Measurements from ENCODE around the gene IKBKE. TPM values are rescaled to one million over a fixed set of nuclear protein-coding genes. Genes with fewer than 3 reads are reported as not detected.

IKBKE gene
- total and polyA plus RNA-seq, 2 donors from 2014 or later: 3.4 to 14.5 TPM

- H3K27ac ChIP-seq (ENCODE audit: low read depth in 2 of 2, low read length in 2 of 2): no peak overlapping the region
- H3K27me3 ChIP-seq (ENCODE audit: control insufficient read depth, insufficient read depth, low read length): no peaks in the 10 kb centered on the region
- no peaks in the 10 kb centered on the region for H3K9me3 ChIP-seq (ENCODE audit: control insufficient read depth in 2 of 3, insufficient read depth in 1 of 3, low read length in 3 of 3)
- peaks cover 0 to 4% (median 0%) of the 10 kb centered on the region in 3 donors for H3K4me1 ChIP-seq (ENCODE audit: control insufficient read depth in 2 of 3, insufficient read depth in 2 of 3, low read depth in 1 of 3, low read length in 3 of 3)
- no peak for TF ChIP-seq CTCF (IDR thresholded peaks at IDR 0.05; ENCODE audit: borderline replicate concordance, extremely low read depth, insufficient read depth)
- no peak overlapping the region for H3K4me3 ChIP-seq (ENCODE audit: low read length in 3 of 3)
- FAIRE-seq: no peak
- no peak overlapping the region for H3K9ac ChIP-seq (ENCODE audit: low read length in 3 of 3)
- no peaks in the 10 kb centered on the region for H3K36me3 ChIP-seq (ENCODE audit: control insufficient read depth in 2 of 3, insufficient read depth in 3 of 3, low read length in 3 of 3)
- no peak for DNase-seq
- intact Hi-C loops (cut with DNase I): no loop called here
Measured at GRCh38 chr1:206526064-206526911, 56.0 kb downstream of the IKBKE start.

GRCh38 chr1:206529425-206529824, 59.1 kb downstream of the IKBKE start:
- Histone ChIP-seq H3K27ac (ENCODE audit: low read depth in 2 of 2, low read length in 2 of 2) (no peak overlapping the region), H3K4me3 (ENCODE audit: low read length in 3 of 3) (no peak overlapping the region), H3K4me1 (ENCODE audit: control insufficient read depth in 2 of 3, insufficient read depth in 2 of 3, low read depth in 1 of 3, low read length in 3 of 3) (peaks cover 0 to 4% (median 0%) of the 10 kb centered on the region in 3 donors), H3K9ac (ENCODE audit: low read length in 3 of 3) (no peak overlapping the region), H3K36me3 (ENCODE audit: control insufficient read depth in 2 of 3, insufficient read depth in 3 of 3, low read length in 3 of 3) (no peaks in the 10 kb centered on the region), H3K9me3 (ENCODE audit: control insufficient read depth in 2 of 3, insufficient read depth in 1 of 3, low read length in 3 of 3) (no peaks in the 10 kb centered on the region), H3K27me3 (ENCODE audit: control insufficient read depth, insufficient read depth, low read length) (no peaks in the 10 kb centered on the region)
- no peak for DNase-seq
- FAIRE-seq: no peak
- intact Hi-C loops (cut with DNase I): no loop called here
- TF ChIP-seq CTCF (IDR thresholded peaks at IDR 0.05; ENCODE audit: borderline replicate concordance, extremely low read depth, insufficient read depth): no peak

- TF ChIP-seq CTCF (IDR thresholded peaks at IDR 0.05; ENCODE audit: borderline replicate concordance, extremely low read depth, insufficient read depth): no peak
- no peak overlapping the region for H3K4me3 ChIP-seq (ENCODE audit: low read length in 3 of 3)
- no peak overlapping the region for H3K27ac ChIP-seq (ENCODE audit: low read depth in 2 of 2, low read length in 2 of 2)
- H3K36me3 ChIP-seq (ENCODE audit: control insufficient read depth in 2 of 3, insufficient read depth in 3 of 3, low read length in 3 of 3): no peaks in the 10 kb centered on the region
- no peaks in the 10 kb centered on the region for H3K9me3 ChIP-seq (ENCODE audit: control insufficient read depth in 2 of 3, insufficient read depth in 1 of 3, low read length in 3 of 3)
- H3K4me1 ChIP-seq (ENCODE audit: control insufficient read depth in 2 of 3, insufficient read depth in 2 of 3, low read depth in 1 of 3, low read length in 3 of 3): no peaks in the 10 kb centered on the region
- no peaks in the 10 kb centered on the region for H3K27me3 ChIP-seq (ENCODE audit: control insufficient read depth, insufficient read depth, low read length)
- intact Hi-C loops (cut with DNase I): no loop called here
- DNase-seq (no peak), FAIRE-seq (no peak)
- H3K9ac ChIP-seq (ENCODE audit: low read length in 3 of 3): no peak overlapping the region
Measured at GRCh38 chr1:206532368-206532767, 62.1 kb downstream of the IKBKE start.
